HEK293 (cell line): ENCODE measurements around the gene SIX2.

Experiments used
- CTCF ChIP-seq: fragments of 450-650 bp; formaldehyde crosslinking; IDR thresholded peaks from 2 replicates; pipeline ENCODE4 v1.5.1; 2016; ENCODE audit warnings: missing biosample characterization, missing genetic modification characterization
- TF ChIP-seq, protein P1 (sequence below): fragments of 450-650 bp; formaldehyde crosslinking; IDR thresholded peaks from 2 replicates; pipeline ENCODE4 v1.5.1; 2017; ENCODE audit warnings: missing biosample characterization, missing genetic modification characterization

DNA sequence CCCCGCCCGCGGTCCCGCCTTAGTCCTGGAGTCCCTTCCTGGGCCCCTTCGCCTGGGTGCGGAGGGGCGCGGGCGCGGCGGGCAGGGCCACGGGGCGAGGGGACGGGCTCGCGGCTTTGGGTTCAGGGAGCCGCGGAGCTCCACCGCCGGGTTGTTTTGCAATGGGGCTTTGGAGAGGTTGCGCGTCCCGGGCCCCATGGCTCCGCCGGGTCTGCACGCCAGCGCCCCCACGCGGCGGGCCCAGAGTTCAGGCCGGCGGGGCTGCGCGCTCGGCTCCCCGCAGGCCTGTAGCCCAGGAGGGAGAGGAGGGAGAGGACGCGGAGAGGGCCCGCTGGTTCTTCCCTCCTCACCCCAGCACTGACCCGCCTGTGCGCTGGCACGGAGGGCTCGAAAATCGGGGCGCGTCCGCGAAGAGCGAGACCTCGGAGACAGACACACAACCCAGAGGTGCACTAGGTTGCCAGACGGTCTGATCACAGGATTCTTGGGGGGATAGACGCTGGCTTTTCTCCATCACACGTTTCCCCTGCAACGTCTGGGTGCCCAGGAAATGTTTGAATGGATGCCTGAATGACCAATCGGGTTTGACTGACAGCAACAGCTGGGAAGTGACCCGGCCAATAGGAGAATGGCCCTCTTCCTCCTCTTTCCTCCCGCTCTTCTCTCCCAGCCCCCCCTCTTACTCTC is 4.9 kb upstream of the SIX2 start:
- no peak for TF ChIP-seq CTCF (tag by site-specific recombination)
- TF ChIP-seq, protein P1, sequence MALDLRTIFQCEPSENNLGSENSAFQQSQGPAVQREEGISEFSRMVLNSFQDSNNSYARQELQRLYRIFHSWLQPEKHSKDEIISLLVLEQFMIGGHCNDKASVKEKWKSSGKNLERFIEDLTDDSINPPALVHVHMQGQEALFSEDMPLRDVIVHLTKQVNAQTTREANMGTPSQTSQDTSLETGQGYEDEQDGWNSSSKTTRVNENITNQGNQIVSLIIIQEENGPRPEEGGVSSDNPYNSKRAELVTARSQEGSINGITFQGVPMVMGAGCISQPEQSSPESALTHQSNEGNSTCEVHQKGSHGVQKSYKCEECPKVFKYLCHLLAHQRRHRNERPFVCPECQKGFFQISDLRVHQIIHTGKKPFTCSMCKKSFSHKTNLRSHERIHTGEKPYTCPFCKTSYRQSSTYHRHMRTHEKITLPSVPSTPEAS (tag by site-specific recombination), result no peak
